Osteoblast (primary cell): ENCODE data around the gene NPAS3. TPM values are rescaled to one million over a fixed set of nuclear protein-coding genes. Genes with fewer than 3 reads are reported as not detected.

Source experiments
- DNase-seq: peaks from one replicate; pipeline ENCODE4 v3.0.0; 2011; ENCODE audit warnings: low spot score, mixed read lengths; ENCODE audit not compliant: insufficient read length; ENCODE audit errors: missing footprints
- H2AFZ ChIP-seq: 2 replicates; pipeline ENCODE4 v1.6.0; 2011; ENCODE audit warnings: mild to moderate bottlenecking, low read length
- H3K27ac ChIP-seq: 2 replicates; pipeline ENCODE4 v1.5.1; 2011; ENCODE audit warnings: mild to moderate bottlenecking, low read depth, low read length, moderate library complexity
- H3K27me3 ChIP-seq: 2 replicates; pipeline ENCODE4 v1.6.0; 2012; ENCODE audit warnings: mild to moderate bottlenecking, control low read depth, inconsistent platforms, low read length, moderate library complexity; ENCODE audit not compliant: insufficient read depth
- H3K36me3 ChIP-seq: 2 replicates; pipeline ENCODE4 v1.5.1; 2011; ENCODE audit warnings: mild to moderate bottlenecking, low read length, control low read depth, moderate library complexity; ENCODE audit not compliant: insufficient read depth
- H3K4me1 ChIP-seq: 2 replicates; pipeline ENCODE4 v1.5.1; 2011; ENCODE audit warnings: mild to moderate bottlenecking, low read length, control low read depth, moderate library complexity; ENCODE audit not compliant: insufficient read depth
- H3K4me2 ChIP-seq: 2 replicates; pipeline ENCODE4 v1.6.0; 2011; ENCODE audit warnings: mild to moderate bottlenecking, low read length; ENCODE audit not compliant: insufficient read depth
- H3K4me3 ChIP-seq: fragments of 200-600 bp; sonication (generic); 3 replicates; pipeline ENCODE4 v1.5.1; 2012; ENCODE audit warnings: mild to moderate bottlenecking, low read length, inconsistent platforms; ENCODE audit not compliant: insufficient read depth
- H3K79me2 ChIP-seq: 2 replicates; pipeline ENCODE4 v1.6.0; 2012; ENCODE audit warnings: mild to moderate bottlenecking, low read length, control low read depth, inconsistent platforms; ENCODE audit not compliant: insufficient read depth
- H3K9me3 ChIP-seq: 2 replicates; pipeline ENCODE4 v1.5.1; 2011; ENCODE audit warnings: low read depth, low read length, control low read depth
- H4K20me1 ChIP-seq: 2 replicates; pipeline ENCODE4 v1.6.0; 2012; ENCODE audit warnings: mild to moderate bottlenecking, low read length, control low read depth; ENCODE audit not compliant: insufficient read depth
- total RNA-seq: library from RNA; depleted of rRNA; stranded (reverse); fragments of >200 nt; gene quantifications from 2 replicates; pipeline ENCODE4 v1.2.3, GENCODE V29; 2012
- TF ChIP-seq, protein P1 (sequence below): IDR thresholded peaks from 2 replicates; pipeline ENCODE4 v1.5.1; 2011; ENCODE audit warnings: mild to moderate bottlenecking, low read depth, low read length, moderate library complexity; ENCODE audit errors: extremely low read depth

Gene NPAS3
- total RNA-seq, 1 donor = 0.72 TPM

DNA sequence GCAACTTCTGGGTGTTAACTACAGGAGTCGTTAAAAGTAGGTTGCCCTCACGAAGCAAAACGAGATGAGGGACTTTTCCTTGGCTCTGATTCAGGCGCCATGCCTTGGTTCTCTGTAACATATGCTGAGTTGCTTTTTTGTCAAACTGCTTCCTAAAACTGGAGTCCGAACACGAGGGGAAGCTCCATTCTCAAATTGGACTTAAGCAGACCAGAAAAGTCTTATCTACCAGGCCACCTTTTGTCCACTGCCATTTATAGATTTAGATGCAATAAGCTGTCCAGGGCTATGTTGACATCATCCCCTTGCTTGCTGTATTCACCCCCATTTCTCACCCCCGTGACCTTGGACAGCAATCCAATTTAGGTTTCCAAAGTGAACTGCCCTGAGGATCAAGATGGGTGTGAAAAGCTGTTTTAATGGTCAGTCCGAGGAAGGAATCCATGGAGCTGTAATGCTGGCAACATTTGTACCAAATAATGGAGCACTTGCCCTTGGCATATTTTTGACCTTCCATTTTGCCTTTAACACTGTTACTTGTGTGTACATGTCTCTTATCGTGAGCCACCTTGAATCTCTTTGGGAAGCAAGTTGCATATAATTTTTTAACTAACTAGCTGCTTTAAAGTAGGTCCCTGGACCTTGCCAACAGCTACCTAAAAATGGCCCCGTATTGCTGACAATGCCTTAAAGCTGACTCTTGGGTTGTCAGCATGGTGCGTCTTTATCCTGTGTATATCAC, 714.1 kb downstream of the NPAS3 start:
- TF ChIP-seq, protein P1, sequence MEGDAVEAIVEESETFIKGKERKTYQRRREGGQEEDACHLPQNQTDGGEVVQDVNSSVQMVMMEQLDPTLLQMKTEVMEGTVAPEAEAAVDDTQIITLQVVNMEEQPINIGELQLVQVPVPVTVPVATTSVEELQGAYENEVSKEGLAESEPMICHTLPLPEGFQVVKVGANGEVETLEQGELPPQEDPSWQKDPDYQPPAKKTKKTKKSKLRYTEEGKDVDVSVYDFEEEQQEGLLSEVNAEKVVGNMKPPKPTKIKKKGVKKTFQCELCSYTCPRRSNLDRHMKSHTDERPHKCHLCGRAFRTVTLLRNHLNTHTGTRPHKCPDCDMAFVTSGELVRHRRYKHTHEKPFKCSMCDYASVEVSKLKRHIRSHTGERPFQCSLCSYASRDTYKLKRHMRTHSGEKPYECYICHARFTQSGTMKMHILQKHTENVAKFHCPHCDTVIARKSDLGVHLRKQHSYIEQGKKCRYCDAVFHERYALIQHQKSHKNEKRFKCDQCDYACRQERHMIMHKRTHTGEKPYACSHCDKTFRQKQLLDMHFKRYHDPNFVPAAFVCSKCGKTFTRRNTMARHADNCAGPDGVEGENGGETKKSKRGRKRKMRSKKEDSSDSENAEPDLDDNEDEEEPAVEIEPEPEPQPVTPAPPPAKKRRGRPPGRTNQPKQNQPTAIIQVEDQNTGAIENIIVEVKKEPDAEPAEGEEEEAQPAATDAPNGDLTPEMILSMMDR = no peak
- DNase-seq = no peak
- Histone ChIP-seq H4K20me1 (no peaks in the 10 kb centered on the region), H3K27me3 (no peaks in the 10 kb centered on the region), H3K9me3 (no peaks in the 10 kb centered on the region), H3K4me1 (peaks cover 3% of the 10 kb centered on the region), H3K27ac (no peak overlapping the region), H2AFZ (no peak overlapping the region), H3K36me3 (no peaks in the 10 kb centered on the region), H3K4me2 (no peak overlapping the region), H3K4me3 (no peak overlapping the region), H3K79me2 (no peaks in the 10 kb centered on the region)

DNA sequence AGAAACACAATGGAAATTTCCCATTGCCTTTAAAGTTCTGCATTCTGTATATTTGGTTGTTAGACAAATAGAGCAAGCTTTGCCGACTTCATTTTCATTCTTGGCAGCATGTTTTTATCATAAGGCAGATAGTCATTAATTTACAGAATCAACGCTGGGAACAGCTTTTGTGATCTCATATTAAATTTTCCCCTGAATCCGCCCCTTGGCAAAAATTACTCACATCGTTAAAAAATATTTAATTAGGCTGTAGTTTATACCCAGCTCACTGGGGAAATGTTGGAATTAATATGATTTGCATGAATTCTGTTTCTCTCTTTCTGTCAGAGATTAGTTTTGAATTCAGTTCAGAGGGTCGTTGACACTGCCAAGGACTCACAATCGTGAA, 714.6 kb downstream of the NPAS3 start:
- Histone ChIP-seq H2AFZ (no peak overlapping the region), H3K4me1 (no peaks in the 10 kb centered on the region), H3K9me3 (no peaks in the 10 kb centered on the region), H3K79me2 (no peaks in the 10 kb centered on the region), H3K4me2 (no peak overlapping the region), H3K27ac (no peak overlapping the region), H4K20me1 (no peaks in the 10 kb centered on the region), H3K36me3 (no peaks in the 10 kb centered on the region), H3K4me3 (no peak overlapping the region), H3K27me3 (no peaks in the 10 kb centered on the region)
- TF ChIP-seq, protein P1 = no peak
- no peak for DNase-seq

DNA sequence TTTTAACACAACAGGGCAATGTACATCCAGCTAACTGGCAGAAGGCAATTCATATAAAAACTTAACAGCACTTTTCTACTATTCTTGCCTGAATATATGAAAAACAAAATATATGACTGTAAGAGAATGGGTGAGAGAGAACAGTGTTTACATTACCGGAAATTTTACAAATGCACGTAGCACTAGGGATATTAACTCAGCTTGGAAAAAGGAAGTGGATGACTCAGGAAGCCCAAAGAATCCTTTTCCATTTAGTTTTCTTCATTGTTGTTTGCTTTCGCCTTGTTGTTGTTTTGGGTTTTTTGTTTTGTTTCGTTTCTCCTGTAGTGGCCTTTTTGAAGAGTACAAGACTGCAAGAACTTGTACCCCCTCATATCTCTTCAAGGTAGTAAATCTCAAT, 716.7 kb downstream of the NPAS3 start:
- no peaks in the 10 kb centered on the region for H3K36me3 ChIP-seq
- H3K79me2 ChIP-seq = no peaks in the 10 kb centered on the region
- no peaks in the 10 kb centered on the region for H3K4me1 ChIP-seq
- H3K4me2 ChIP-seq = no peak overlapping the region
- no peak overlapping the region for H2AFZ ChIP-seq
- H3K4me3 ChIP-seq = no peak overlapping the region
- no peak for DNase-seq
- H4K20me1 ChIP-seq = no peaks in the 10 kb centered on the region
- no peaks in the 10 kb centered on the region for H3K9me3 ChIP-seq
- H3K27ac ChIP-seq = no peak overlapping the region
- no peaks in the 10 kb centered on the region for H3K27me3 ChIP-seq
- TF ChIP-seq, protein P1 = no peak

DNA sequence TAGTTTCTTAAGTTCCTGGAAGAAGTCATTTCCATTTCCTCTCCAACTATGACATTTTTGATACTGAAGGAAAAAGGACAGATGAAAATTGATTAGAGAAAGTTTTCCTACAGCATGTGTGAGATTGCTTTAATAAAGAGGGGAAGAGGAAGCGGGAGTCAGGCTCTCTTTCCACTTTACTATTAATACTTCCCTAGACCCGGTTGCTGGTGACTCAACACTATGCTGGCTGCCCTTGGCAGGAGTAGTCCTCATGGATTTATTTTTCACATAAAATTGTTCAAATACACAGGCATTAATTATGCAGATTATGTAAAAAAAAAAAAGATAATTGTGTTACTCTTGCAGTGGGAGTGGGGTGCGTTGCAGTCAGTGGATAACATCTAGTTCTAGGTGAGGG, 718.8 kb downstream of the NPAS3 start:
- no peak for DNase-seq

More for the DNA sequence above, 718.8 kb downstream of the NPAS3 start:
- H2AFZ ChIP-seq = no peak overlapping the region
- H3K4me2 ChIP-seq = no peak overlapping the region
- H4K20me1 ChIP-seq = no peaks in the 10 kb centered on the region
- H3K36me3 ChIP-seq = no peaks in the 10 kb centered on the region
- no peaks in the 10 kb centered on the region for H3K27me3 ChIP-seq
- no peaks in the 10 kb centered on the region for H3K9me3 ChIP-seq
- no peak overlapping the region for H3K27ac ChIP-seq
- no peaks in the 10 kb centered on the region for H3K79me2 ChIP-seq
- no peaks in the 10 kb centered on the region for H3K4me1 ChIP-seq
- TF ChIP-seq, protein P1 = no peak
- H3K4me3 ChIP-seq = no peak overlapping the region
